ENCODE data around the gene EVPL.

The EVPL gene

DNA sequence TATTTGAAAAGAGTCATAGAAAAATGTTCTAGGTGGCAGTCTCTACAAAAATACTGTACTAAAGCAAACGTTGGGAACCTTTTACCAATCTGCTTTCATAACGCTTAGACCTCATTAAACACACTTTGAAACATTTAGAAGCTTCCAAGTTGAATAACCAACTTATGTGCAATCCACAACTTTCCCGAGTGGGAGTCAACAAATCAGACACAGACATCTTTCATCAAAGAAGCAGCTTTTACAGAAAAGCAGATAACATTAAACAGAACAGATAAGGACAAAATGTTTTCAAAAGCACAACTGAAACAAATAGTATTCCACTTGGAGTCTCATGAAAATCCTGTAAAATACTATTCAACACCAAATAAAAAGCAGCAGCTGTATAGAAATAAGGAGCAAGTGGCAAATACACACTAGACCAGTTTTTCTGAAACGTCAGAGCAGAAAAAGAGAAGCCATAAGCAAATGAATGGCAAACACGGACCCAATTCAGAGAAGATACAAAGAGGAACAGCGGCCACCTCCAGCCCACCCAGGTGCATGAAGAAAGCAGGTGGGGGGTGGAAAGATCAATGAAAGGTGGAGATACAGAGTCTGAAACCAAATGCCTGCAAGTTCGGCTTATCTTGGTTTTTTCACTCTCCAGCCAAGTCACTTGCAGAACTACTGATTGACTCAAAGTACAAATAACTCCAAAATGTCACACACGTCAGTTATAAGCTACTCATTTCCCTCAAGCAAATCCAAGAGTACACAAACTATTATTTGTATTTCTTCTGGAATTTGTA, 67.9 kb downstream of the EVPL start:
- DNase-seq: no peak
